Measurements from ENCODE around the gene CRELD1.
A peak's percentile ranks its signal among the peaks of the same experiment; 100 is the strongest.
"Not testable (repeated sequence)": the region's sequence is repeated elsewhere in the genome, so short reads cannot be mapped to it uniquely, and the experiment has no call there.

Gene CRELD1

DNA sequence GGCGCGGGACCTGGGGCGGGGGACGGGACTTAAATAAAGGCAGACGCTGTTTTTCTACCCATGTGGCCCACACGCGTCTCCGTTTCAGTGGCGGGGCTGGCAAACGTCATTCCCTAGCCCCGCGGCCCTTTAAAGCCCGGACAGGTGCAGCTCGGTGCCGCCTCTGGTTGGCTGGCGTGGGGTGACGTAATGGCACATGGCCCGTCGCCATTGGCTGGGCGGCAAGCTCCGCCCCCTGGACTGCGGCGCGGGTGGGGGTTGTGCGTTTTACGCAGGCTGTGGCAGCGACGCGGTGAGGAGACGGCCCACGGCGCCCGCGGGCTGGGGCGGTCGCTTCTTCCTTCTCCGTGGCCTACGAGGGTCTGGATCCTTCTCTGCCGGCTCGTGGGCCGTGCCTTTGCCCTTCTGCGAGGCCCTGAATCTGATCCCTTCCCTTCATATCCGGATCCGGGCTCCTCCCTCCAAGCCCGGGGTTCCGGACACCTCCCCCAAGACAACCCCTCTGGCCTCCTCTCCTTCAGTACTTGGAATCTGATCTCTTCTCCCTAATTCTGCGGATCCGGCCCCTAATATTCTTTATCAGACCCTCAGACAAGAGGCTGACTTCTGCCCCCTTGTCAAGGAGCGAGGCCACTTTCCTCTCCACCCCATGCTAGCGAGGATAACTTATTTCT, at the start of gene CRELD1:
TSS of gene CRELD1 (plus strand) at position 274 of the 674 bp plus-strand sequence. CDS start 605 bp downstream, outside the sequence.
- peak; percentile 94 for DNase-seq (ENCODE audit: low spot score)

DNA sequence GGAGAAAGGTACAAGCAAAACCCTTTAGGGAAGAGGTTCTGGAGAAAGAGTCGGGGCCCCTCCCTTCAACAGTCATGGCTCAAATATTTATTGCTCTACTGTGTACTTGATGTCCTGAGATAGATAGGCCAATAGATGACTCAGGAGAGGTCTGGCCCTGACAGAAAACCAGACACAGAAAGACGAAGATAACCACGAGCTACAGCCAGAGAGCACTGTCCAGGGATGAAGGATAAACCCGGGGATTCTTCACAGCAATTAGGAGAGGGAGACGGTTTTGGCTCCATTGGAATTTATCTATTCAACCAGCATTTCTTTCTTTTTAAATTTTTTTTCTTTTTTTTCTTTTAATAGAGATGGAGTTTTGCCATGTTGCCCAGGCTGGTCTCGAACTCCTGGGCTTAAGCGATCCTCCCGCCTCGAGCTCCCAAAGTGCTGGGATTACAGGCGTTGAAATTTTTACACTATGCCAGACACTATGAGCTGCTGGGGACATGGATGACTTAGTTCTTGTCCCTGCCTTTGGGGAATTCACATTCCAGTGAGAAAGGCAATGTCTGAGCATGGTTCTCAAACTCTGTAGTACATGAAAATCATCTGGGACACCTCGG, 49.0 kb upstream of the CRELD1 start:
- no peak for DNase-seq (ENCODE audit: low spot score)

DNA sequence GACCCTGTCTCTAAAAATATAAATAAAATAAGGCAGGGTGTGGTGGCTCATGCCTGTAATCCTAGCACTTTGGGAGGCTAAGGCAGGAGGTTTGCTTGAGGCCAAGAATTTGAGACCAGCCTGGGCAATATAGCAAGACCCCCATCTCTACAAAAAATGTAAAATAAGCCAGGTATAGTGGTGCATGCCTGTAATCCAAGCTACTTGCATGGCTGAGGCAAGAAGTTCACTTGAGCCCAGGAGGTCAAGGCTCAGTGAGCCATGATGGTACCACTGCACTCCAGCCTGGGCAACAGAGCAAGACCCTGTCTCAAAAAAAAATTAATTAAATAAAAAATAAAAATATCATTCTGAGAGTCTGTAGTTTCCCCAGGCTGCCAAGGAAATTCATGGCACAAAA, 47.3 kb upstream of the CRELD1 start:
- no peak for DNase-seq (ENCODE audit: low spot score)

DNA sequence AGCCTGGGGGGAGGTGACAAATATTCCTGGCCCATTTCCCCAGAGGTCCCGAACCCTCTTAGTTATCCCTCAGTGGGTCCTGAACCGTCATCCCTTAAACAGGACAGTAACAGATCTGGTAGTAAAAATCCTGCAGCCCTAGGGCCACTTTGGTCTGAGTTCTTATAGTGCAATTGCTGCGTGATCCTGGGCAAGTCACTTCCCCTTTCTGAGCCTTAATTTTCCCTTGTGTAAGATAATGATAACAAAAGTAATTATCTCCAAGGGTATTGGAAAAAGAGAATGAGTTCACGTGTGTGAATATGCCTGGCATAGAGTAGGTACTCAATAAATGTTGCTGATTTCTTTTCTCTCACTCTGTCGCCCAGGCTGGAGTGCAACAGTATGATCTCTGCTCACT, 46.2 kb upstream of the CRELD1 start:
- DNase-seq (ENCODE audit: low spot score): no peak

GRCh38 chr3:9888540-9888939, 45.1 kb upstream of the CRELD1 start:
- DNase-seq (ENCODE audit: low spot score): no peak

DNA sequence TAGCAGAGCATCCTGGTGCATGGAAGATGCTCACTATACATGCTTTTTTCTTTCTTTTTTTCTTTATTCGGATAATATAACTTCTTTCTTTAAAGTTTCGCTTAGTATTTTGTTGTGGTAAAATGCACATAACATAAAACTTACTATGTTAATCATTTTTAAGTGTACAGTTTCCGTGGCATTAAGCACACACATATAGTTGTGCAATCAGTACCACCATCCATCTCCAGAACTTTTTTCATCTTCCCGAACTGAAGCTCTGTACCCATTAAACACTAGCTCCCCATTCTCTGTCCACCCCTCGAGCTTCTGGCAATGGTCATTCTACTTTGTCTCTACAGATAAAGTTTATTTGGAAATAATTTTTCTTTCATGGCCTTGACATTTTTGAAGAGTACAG, 44.2 kb upstream of the CRELD1 start:
- DNase-seq (ENCODE audit: low spot score): no peak

DNA sequence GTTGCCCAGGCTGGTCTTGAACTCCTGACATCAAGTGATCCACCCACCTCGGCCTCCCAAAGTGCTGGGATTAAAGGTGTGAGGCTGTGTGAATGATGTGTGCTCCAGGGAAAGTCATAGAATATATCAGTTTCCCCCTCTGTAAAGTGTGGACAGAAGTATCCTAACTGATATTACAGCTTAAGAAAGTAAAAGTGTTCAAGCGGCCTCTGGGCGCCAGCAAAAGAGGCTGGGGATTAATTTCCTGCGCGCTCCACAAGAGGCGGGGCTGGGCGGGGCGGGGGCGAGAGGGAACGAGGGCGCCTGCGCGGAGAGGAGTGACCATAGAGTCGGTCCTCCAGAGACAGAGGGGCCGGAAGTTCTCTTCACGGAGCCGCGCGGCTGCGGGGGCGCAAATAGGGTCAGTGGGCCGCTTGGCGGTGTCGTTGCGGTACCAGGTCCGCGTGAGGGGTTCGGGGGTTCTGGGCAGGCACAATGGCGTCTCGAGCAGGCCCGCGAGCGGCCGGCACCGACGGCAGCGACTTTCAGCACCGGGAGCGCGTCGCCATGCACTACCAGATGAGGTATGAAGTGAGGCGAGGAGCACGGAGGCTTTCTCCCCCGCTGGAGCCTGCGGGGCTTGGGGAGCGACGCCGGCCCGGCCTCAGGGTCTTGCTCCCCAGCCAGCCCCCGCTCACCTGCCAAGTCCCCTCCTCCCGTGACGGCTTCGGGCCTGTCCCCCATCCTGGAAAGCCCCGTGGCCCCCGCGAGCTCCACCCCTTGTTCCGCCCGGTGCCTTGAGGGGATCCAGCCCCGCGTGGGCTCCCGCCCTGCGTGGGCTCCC, 43.2 kb upstream of the CRELD1 start, which contains the start of gene JAGN1:
TSS of gene JAGN1 (plus strand) at position 362 of the 823 bp plus-strand sequence. CDS start at position 475, 113 bp downstream.
- DNase-seq (ENCODE audit: low spot score): peak; percentile 77

DNA sequence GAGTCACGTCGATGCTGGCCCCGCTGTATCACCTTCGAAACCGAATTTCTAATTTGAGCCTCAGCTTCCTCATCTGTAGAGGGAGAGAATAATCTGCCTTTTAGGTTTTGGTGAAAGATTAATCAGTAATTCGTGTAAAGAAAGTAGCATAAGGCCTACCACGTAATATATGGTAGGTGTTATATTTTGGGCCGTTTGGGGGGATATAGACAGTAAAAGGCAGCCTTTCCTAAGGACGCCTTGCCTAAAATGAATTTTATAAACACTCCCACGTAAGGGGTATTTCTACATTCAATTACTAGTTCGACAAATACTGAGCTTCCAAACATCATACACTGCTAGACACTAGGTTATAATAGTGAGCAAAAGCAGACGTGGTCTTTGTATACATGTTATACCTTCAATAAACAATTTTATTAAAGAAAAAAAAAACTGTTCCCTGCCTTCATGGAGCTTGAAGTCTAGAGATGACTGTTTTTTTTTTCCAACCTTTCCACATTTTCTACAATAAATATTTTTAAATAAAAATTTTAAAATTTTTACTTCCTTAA, 42.5 kb upstream of the CRELD1 start:
- no peak for DNase-seq (ENCODE audit: low spot score)

GRCh38 chr3:9893739-9894138, 39.9 kb upstream of the CRELD1 start:
- no peak for DNase-seq (ENCODE audit: low spot score)

DNA sequence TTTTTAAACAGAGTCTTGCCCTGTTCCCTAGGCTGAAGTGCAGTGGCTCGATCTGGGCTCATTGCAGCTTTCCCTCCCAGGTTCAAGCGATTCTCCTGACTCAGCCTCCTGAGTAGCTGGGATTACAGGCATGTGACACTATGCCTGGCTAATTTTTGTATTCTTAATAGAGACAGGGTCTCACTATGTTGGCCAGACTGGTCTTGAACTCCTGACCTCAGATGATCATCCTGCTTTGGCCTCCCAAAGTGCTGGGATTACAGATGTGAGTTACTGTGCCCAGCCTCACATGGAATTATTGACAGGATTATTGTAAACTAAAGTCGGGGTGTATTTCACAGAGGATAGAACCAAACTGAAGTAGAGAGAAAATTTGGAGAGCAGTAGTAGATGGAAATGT, 37.9 kb upstream of the CRELD1 start:
- not testable (repeated sequence) for DNase-seq (ENCODE audit: low spot score)

- not testable (repeated sequence) for DNase-seq (ENCODE audit: low spot score)
These were observed 36.8 kb upstream of the CRELD1 start for GRCh38 chr3:9896755-9897407.

DNA sequence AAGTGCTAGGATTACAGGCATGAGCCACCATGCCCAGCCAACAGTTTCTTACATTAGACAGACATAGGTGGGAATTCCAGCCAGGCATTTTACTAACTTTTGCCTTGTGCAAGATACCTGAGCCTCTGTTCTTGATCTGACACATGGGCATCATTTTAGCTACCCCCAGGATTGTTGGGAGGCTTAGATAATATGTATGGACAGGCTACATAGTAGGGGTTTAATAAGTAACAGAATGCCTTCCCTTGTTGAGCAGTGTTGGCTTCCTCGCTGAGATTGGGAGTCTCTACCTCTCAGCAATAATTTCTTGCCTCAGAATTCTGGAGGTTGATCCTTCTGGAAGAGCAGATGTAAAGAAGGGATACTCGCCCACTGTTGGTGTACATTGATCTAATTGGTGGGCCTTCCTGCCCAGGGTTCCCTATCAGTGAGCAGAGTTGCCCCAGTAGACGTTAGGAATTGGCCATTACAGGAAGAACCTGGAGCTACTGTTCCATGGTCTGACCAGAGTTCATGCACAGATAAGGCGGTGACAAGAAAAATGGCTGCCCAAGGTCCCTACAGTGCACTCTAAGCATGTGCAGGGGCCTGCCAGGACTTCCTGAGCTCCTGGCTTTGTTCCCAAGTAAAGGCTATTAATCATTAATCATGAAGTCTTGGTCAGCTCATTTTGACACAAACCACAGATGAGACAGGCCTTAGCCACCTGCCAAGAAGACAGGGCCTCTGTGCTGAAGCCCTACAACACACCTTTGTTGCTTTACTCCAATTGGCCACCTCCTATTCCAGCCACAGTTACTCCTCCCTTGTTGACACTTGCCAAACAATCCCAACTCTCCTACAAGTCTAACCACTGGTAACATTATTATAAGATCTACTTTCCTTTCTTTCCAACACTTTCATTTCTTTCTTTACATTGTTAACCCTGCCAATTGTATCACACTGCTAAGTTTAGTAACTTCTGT, 35.9 kb upstream of the CRELD1 start:
- no peak for DNase-seq (ENCODE audit: low spot score)

DNA sequence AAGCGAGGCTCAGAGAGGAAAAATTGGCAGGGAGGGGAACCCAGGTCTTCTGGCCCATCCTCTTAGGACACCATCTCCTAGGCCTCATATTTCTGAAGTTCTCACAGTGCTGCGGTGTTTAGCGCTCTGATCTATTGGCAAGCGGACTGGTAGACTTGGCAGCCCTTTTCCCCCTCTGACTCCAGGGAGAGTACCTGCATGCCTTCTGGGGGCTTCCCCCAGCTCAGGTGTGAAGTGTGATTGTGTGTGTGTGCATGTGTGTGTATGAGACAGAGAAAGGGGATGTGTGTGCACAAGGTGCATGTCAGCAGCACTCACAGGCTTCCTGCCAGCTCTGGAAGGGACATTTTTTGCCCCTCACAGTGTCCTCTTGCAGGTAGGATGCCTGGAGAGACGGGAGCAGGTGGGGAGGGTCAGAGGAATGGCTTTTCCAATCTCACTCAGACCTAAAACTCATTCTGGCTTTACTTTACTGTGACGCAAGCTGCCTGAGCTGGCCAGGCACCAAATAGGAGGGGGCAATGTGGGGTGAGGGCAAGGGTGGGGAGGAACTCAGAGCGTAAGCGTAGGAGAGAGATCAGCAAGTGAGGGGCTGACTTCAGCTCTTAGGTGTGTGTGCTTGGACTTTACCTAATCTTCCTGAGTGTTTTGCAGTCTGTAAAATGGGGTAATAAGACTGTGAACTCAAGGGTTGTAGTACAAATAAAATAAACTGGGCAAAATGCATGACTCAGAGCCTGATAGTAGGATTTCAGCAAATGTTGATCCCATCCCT, 35.0 kb upstream of the CRELD1 start:
- DNase-seq (ENCODE audit: low spot score): no peak

- DNase-seq (ENCODE audit: low spot score): no peak
These were observed 34.3 kb upstream of the CRELD1 start for GRCh38 chr3:9899289-9899791.

- not testable (repeated sequence) for DNase-seq (ENCODE audit: low spot score)
These were observed 32.6 kb upstream of the CRELD1 start for GRCh38 chr3:9900965-9901415.

GRCh38 chr3:9901967-9902366, 31.7 kb upstream of the CRELD1 start:
- no peak for DNase-seq (ENCODE audit: low spot score)

DNA sequence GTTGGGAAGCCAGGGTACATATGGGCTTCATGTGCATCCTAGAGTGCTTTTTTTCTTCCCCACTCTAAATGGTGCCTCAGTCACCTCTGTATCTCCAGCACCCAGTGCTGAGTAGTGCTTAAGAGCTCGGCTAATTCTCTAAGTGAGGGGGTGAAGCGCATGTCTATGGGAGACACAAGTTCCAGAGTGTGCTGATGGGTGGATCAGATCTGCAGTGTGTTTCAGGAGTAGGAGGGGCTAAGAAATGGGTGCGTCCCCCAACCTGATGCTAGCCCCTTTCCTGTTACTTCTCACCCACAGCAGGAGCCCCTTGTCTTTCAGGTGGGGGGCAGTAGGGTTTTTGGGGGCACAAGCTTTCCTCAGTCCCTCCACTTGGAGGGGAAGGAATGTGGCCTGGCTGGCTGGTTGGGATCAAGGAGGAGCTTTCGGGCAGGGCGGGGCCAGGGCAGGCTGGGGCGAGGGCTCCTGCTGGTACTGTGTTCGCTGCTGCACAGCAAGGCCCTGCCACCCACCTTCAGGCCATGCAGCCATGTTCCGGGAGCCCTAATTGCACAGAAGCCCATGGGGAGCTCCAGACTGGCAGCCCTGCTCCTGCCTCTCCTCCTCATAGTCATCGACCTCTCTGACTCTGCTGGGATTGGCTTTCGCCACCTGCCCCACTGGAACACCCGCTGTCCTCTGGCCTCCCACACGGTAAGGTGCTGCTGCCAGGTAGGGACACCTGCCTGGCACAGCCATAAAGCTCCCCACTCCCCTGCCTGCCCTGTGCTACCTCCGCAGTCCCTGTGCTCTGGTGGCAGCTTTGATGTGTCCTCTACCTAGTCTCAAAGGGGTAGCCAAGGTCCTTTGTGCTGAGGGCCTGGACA, 31.0 kb upstream of the CRELD1 start, which contains the start of gene IL17RE:
TSS of gene IL17RE (plus strand) at position 477 of the 866 bp plus-strand sequence. CDS start at position 562, 85 bp downstream.
- DNase-seq (ENCODE audit: low spot score): no peak

DNA sequence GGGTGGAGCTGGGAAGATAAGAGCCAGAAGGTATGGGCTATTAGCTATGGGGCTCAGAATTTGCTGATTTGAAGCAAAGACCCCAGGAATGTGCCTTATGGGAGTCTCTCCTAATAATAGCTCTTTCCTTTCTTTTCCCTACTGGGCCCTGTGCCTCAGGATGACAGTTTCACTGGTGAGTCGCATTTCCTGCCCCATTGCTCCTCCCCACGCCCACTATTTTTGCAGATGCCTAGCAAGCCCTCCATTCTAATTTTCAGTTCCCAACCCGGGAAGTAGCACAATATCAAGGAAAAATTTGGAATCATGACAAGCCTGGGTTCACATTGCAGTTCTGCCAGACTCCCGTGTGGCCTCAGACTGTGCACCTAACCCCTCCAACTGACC, 30.4 kb upstream of the CRELD1 start:
- no peak for DNase-seq (ENCODE audit: low spot score)

- DNase-seq (ENCODE audit: low spot score): no peak
These were observed 29.7 kb upstream of the CRELD1 start for GRCh38 chr3:9903904-9904303.
